IPS-11a (cell line): ENCODE data around the gene CABP4.

ENCODE experiments used
- H3K4me3 ChIP-seq: one replicate; pipeline ENCODE4 v1.5.1; 2013; ENCODE audit warnings: low read depth, low read length, control low read depth

Gene CABP4

GRCh38 chr11:67507242-67507863, 52.2 kb downstream of the CABP4 start:
- H3K4me3 ChIP-seq = peak overlapping the region; percentile 62

GRCh38 chr11:67507864-67508485, 52.8 kb downstream of the CABP4 start, which contains the start of gene CDK2AP2:
CDK2AP2 (minus strand) TSS chr11:67508162; CDS start chr11:67508082, 80 bp downstream.
- peak within 1 kb of the TSS; percentile 84 for H3K4me3 ChIP-seq

GRCh38 chr11:67508486-67509121, 53.5 kb downstream of the CABP4 start:
- H3K4me3 ChIP-seq = peak overlapping the region; percentile 84

GRCh38 chr11:67510023-67510345, 54.8 kb downstream of the CABP4 start:
- H3K4me3 ChIP-seq = no peak overlapping the region
